Panc1 (cell line): ENCODE data around the gene TMEM123. TPM values are rescaled to one million over a fixed set of nuclear protein-coding genes. Genes with fewer than 3 reads are reported as not detected.
A peak's percentile ranks its signal among the peaks of the same experiment; 100 is the strongest.

ENCODE experiments used
- ATAC-seq: fragments of 200-7000 bp; cut with Tn5 transposase; 2 replicates; pipeline ENCODE4 v1.9.1; 2020; ENCODE audit warnings: mild to moderate bottlenecking, moderate library complexity
- BruUV-seq: library from RNA; stranded (reverse); fragments of 400-500 nt; replicated peaks from 2 replicates; lab custom pipeline; 2021; lab: Mats Ljungman, UMichigan
- CTCF ChIA-PET: fragments of 300-600 bp; sonication (Branson Sonifier 250); formaldehyde crosslinking; loops from one replicate; lab custom pipeline; 2022; ENCODE audit warnings: antibody characterized with exemption; lab: Charles Lee
- POLR2A ChIA-PET: fragments of 300-600 bp; sonication (Branson Sonifier 250); formaldehyde crosslinking; loops from one replicate; lab custom pipeline; 2022; ENCODE audit warnings: antibody characterized with exemption; lab: Charles Lee
- DNase-seq: peaks from one replicate; pipeline ENCODE4 v3.0.0-alpha.2; 2010; ENCODE audit warnings: low read depth, low spot score
- H3K27ac ChIP-seq: 2 replicates; pipeline ENCODE4 v1.5.1; 2011; ENCODE audit warnings: mild to moderate bottlenecking, low read length, inconsistent platforms
- H3K27me3 ChIP-seq: fragments of 200-500 bp; sonication (Bioruptor generic); 2 replicates; pipeline ENCODE4 v1.6.0; 2014; ENCODE audit warnings: low read length, inconsistent platforms; ENCODE audit not compliant: control insufficient read depth, insufficient read depth
- H3K36me3 ChIP-seq: fragments of 200-500 bp; sonication (Bioruptor generic); 2 replicates; pipeline ENCODE4 v1.5.1; 2014; ENCODE audit warnings: inconsistent platforms, mild to moderate bottlenecking, low read length, moderate library complexity; ENCODE audit not compliant: control insufficient read depth, insufficient read depth
- H3K4me1 ChIP-seq: 2 replicates; pipeline ENCODE4 v1.5.1; 2011; ENCODE audit warnings: inconsistent platforms, mild to moderate bottlenecking, low read length, moderate library complexity; ENCODE audit not compliant: control insufficient read depth, insufficient read depth
- H3K4me3 ChIP-seq, 2 experiments: 2 replicates each; pipeline ENCODE4 v1.5.1; 2011 to 2012; ENCODE audit warnings: low read depth in 2 of 2, low read length in 2 of 2, mild to moderate bottlenecking in 2 of 2, inconsistent platforms in 1 of 2, moderate library complexity in 1 of 2
- H3K9me3 ChIP-seq: fragments of 200-500 bp; sonication (Bioruptor generic); 2 replicates; pipeline ENCODE4 v1.5.1; 2014; ENCODE audit warnings: low read depth, mild to moderate bottlenecking, inconsistent platforms, low read length, moderate library complexity; ENCODE audit not compliant: control insufficient read depth, insufficient read depth
- POLR2AphosphoS5 ChIP-seq: IDR thresholded peaks from 2 replicates; pipeline ENCODE4 v1.6.1; 2012; ENCODE audit warnings: mild to moderate bottlenecking, low read depth, low read length, moderate library complexity
- REST ChIP-seq, 2 experiments: IDR thresholded peaks; 2 replicates each; pipeline ENCODE4 v1.6.1; 2011 to 2012; ENCODE audit warnings: low read depth in 2 of 2, control low read depth in 1 of 2, low read length in 1 of 2, mild to moderate bottlenecking in 1 of 2, moderate library complexity in 1 of 2; ENCODE audit not compliant: insufficient read depth in 1 of 2
- SIN3A ChIP-seq: IDR thresholded peaks from 2 replicates; pipeline ENCODE4 v1.6.1; 2012; ENCODE audit warnings: low read depth, mild to moderate bottlenecking, low read length, moderate library complexity, borderline replicate concordance; ENCODE audit not compliant: insufficient read depth
- TCF7L2 ChIP-seq: IDR thresholded peaks from 2 replicates; pipeline ENCODE4 v1.6.1; 2011; ENCODE audit warnings: mild to moderate bottlenecking, low read depth, low read length, inconsistent platforms
- in situ Hi-C: cut with HindIII; loops from 2 replicates; pipeline ENCODE4 v1.10.0; 2016; ENCODE audit warnings: low sequenced_read_pairs, low pct_unique_long_range_greater_than_20kb
- intact Hi-C: fragments of 100-400 bp; cut with micrococcal nuclease; formaldehyde crosslinking; loops from one replicate; pipeline ENCODE4 v1.10.0; 2022; ENCODE audit not compliant: unreplicated experiment
- total RNA-seq: library from RNA; stranded (reverse); gene quantifications from one replicate; pipeline ENCODE4 v1.2.1, GENCODE V29; 2021; ENCODE audit not compliant: unreplicated experiment
- TF ChIP-seq, protein P1 (sequence below): fragments of 450-650 bp; IDR thresholded peaks from 2 replicates; pipeline ENCODE4 v1.5.1; 2017; ENCODE audit warnings: mild to moderate bottlenecking

The TMEM123 gene
- total RNA-seq, 1 experiment from 2014 or later = 383 TPM

DNA sequence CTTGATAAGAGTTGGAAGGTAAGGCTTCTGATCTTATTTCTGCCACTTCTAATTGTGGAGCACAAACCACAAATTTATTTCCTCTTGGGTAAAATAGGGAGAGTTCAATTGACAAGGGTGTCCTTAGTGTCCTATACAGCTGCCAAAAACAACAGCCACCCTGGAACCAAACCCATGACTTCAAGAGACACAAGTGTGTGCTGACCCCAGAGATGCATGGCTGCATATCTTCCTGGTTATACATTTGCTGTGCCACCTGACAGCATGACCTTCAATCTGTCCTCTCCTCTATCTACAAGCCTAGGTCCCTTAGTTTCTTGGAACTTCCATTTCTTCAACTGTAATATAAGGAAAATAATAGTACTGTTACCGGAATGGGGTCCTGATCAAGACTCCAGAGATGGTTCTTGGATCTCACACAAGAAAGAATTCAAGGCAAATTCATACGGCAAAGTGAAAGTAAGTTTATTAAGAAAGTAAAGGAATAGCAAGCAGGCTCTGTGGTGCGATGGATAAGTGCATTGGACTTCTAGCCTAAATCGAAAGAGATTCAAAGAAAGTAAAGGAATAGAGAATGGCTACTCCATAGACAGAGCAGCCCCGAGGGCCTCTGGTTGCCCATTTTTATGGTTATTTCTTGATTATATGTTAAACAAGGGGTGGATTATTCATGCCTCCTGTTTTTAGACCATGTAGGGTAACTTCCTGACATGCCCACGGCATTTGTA, 15.5 kb upstream of the TMEM123 start:
- TF ChIP-seq REST (IDR thresholded peaks at IDR 0.05; ENCODE audit: insufficient read depth in 1 of 2, low read depth in 2 of 2, low read length in 1 of 2) (no peak), TCF7L2 (no peak), SIN3A (no peak), POLR2AphosphoS5 (no peak)
- TF ChIP-seq, protein P1, sequence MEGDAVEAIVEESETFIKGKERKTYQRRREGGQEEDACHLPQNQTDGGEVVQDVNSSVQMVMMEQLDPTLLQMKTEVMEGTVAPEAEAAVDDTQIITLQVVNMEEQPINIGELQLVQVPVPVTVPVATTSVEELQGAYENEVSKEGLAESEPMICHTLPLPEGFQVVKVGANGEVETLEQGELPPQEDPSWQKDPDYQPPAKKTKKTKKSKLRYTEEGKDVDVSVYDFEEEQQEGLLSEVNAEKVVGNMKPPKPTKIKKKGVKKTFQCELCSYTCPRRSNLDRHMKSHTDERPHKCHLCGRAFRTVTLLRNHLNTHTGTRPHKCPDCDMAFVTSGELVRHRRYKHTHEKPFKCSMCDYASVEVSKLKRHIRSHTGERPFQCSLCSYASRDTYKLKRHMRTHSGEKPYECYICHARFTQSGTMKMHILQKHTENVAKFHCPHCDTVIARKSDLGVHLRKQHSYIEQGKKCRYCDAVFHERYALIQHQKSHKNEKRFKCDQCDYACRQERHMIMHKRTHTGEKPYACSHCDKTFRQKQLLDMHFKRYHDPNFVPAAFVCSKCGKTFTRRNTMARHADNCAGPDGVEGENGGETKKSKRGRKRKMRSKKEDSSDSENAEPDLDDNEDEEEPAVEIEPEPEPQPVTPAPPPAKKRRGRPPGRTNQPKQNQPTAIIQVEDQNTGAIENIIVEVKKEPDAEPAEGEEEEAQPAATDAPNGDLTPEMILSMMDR = no peak
- BruUV-seq = no TSS peak
- no peaks in the 10 kb centered on the region for H3K36me3 ChIP-seq
- H3K27ac ChIP-seq = peak overlapping the region; percentile 72
- ChIA-PET POLR2A (no interaction called here), CTCF (interaction anchor here (0.5 kb wide), 1 partner anchor 136 kb away, joined by 5 read pairs; no protein-coding TSS in a partner anchor)
- no peaks in the 10 kb centered on the region for H3K27me3 ChIP-seq
- peak; percentile 62 for ATAC-seq
- H3K4me3 ChIP-seq = peak overlapping the region in 1 of 2 experiments; percentile 25; a peak in 1 of 4 replicates
- no peak for DNase-seq
- intact Hi-C loops = no loop called here
- H3K4me1 ChIP-seq = peaks cover 25% of the 10 kb centered on the region
- in situ Hi-C loops = no loop called here
- no peaks in the 10 kb centered on the region for H3K9me3 ChIP-seq

DNA sequence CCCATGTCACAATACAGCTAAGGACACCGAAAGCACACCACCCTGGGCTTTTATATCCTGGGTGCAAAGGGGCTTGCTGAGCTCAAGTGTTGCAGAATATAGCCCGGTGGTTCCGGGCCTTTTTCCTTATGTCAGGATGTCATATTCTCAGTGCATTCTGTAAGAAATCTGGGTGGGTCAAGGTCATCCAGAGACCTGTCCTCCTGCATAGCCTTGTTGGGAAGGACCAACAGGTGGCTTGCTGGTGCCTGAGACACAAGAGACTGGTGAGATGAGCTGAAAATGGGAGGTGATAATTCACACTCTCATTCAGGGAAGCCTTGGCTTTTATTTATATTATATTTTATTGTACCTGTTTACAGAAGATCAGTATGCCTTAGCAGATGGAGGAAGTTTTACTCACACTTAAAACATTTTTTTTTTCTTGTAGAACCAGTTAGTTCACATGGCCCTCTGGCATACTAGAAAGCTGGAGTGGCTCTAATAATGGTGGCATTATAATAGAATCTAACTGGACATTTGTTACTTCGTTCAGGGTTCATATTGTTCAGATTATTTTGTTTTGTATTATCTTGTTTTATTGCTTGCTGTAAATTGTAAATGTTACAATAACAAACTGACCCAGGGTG, 14.6 kb upstream of the TMEM123 start:
- no peaks in the 10 kb centered on the region for H3K27me3 ChIP-seq
- intact Hi-C loops = no loop called here
- no peak for TF ChIP-seq POLR2AphosphoS5
- no peak for TF ChIP-seq REST (IDR thresholded peaks at IDR 0.05; ENCODE audit: insufficient read depth in 1 of 2, low read depth in 2 of 2, low read length in 1 of 2)
- no peak for TF ChIP-seq TCF7L2
- no peak for TF ChIP-seq SIN3A
- TF ChIP-seq, protein P1 = no peak
- CTCF ChIA-PET = interaction anchor here (0.5 kb wide), 1 partner anchor 137 kb away, joined by 5 read pairs; no protein-coding TSS in a partner anchor
- H3K27ac ChIP-seq = peak overlapping the region; percentile 72; the same call in 1 of the 2 replicates
- no TSS peak for BruUV-seq
- H3K4me3 ChIP-seq = no peak overlapping the region
- peaks cover 25% of the 10 kb centered on the region for H3K4me1 ChIP-seq
- ATAC-seq = no peak
- no peaks in the 10 kb centered on the region for H3K36me3 ChIP-seq
- POLR2A ChIA-PET = no interaction called here
- in situ Hi-C loops = no loop called here
- DNase-seq = no peak
- no peaks in the 10 kb centered on the region for H3K9me3 ChIP-seq
